ENCODE results near the gene ANKRD11.

Gene ANKRD11

GRCh38 chr16:89371386-89371785 lies 119.0 kb downstream of the ANKRD11 start:
- no peaks in the 10 kb centered on the region for H3K36me3 ChIP-seq (ENCODE audit: insufficient read depth)

GRCh38 chr16:89370601-89371000 lies 119.8 kb downstream of the ANKRD11 start:
- Histone ChIP-seq H3K36me3 (ENCODE audit: insufficient read depth) (no peaks in the 10 kb centered on the region), H3K4me3 (IDR thresholded peaks at IDR 0.05; ENCODE audit: insufficient read depth, low read depth, low read length) (no peak overlapping the region), H3K9ac (no peak overlapping the region), H3K27ac (no peak overlapping the region), H3K79me2 (ENCODE audit: insufficient read depth, low read depth) (peaks cover 100% of the 10 kb centered on the region), H3K27me3 (ENCODE audit: insufficient read depth, low read depth) (no peaks in the 10 kb centered on the region), H2AFZ (ENCODE audit: low read depth) (no peak overlapping the region), H4K20me1 (ENCODE audit: insufficient read depth) (peaks cover 86% of the 10 kb centered on the region), H3K4me2 (no peak overlapping the region), H3K4me1 (ENCODE audit: low read depth, poor library complexity, severe bottlenecking) (peaks cover 22% of the 10 kb centered on the region)
- TF ChIP-seq CTCF (conservative IDR thresholded peaks at IDR 0.05; ENCODE audit: low read depth, low read length) = no peak

More at GRCh38 chr16:89371386-89371785, 119.0 kb downstream of the ANKRD11 start:
- no peak for TF ChIP-seq CTCF (conservative IDR thresholded peaks at IDR 0.05; ENCODE audit: low read depth, low read length)
- no peak overlapping the region for H2AFZ ChIP-seq (ENCODE audit: low read depth)
- peaks cover 85% of the 10 kb centered on the region for H4K20me1 ChIP-seq (ENCODE audit: insufficient read depth)
- H3K79me2 ChIP-seq (ENCODE audit: insufficient read depth, low read depth) = peaks cover 100% of the 10 kb centered on the region
- H3K27me3 ChIP-seq (ENCODE audit: insufficient read depth, low read depth) = no peaks in the 10 kb centered on the region
- no peak overlapping the region for H3K9ac ChIP-seq
- no peak overlapping the region for H3K4me3 ChIP-seq (IDR thresholded peaks at IDR 0.05; ENCODE audit: insufficient read depth, low read depth, low read length)
- H3K4me1 ChIP-seq (ENCODE audit: low read depth, poor library complexity, severe bottlenecking) = peaks cover 14% of the 10 kb centered on the region
- H3K27ac ChIP-seq = no peak overlapping the region
- no peak overlapping the region for H3K4me2 ChIP-seq

GRCh38 chr16:89370081-89370511 lies 120.3 kb downstream of the ANKRD11 start:
- Histone ChIP-seq H3K4me1 (ENCODE audit: low read depth, poor library complexity, severe bottlenecking) (peaks cover 27% of the 10 kb centered on the region), H3K36me3 (ENCODE audit: insufficient read depth) (no peaks in the 10 kb centered on the region), H3K27ac (no peak overlapping the region), H3K4me2 (no peak overlapping the region), H3K27me3 (ENCODE audit: insufficient read depth, low read depth) (no peaks in the 10 kb centered on the region), H2AFZ (ENCODE audit: low read depth) (no peak overlapping the region), H4K20me1 (ENCODE audit: insufficient read depth) (peaks cover 88% of the 10 kb centered on the region), H3K4me3 (IDR thresholded peaks at IDR 0.05; ENCODE audit: insufficient read depth, low read depth, low read length) (no peak overlapping the region), H3K79me2 (ENCODE audit: insufficient read depth, low read depth) (peaks cover 100% of the 10 kb centered on the region), H3K9ac (no peak overlapping the region)
- TF ChIP-seq CTCF (conservative IDR thresholded peaks at IDR 0.05; ENCODE audit: low read depth, low read length) = no peak

- Histone ChIP-seq H4K20me1 (ENCODE audit: insufficient read depth) (peaks cover 88% of the 10 kb centered on the region), H3K9ac (no peak overlapping the region), H2AFZ (ENCODE audit: low read depth) (no peak overlapping the region), H3K27ac (no peak overlapping the region), H3K4me2 (no peak overlapping the region), H3K36me3 (ENCODE audit: insufficient read depth) (no peaks in the 10 kb centered on the region), H3K27me3 (ENCODE audit: insufficient read depth, low read depth) (no peaks in the 10 kb centered on the region), H3K79me2 (ENCODE audit: insufficient read depth, low read depth) (peaks cover 100% of the 10 kb centered on the region), H3K4me3 (IDR thresholded peaks at IDR 0.05; ENCODE audit: insufficient read depth, low read depth, low read length) (no peak overlapping the region), H3K4me1 (ENCODE audit: low read depth, poor library complexity, severe bottlenecking) (peaks cover 34% of the 10 kb centered on the region)
- TF ChIP-seq CTCF (conservative IDR thresholded peaks at IDR 0.05; ENCODE audit: low read depth, low read length) = no peak
These were observed 121.0 kb downstream of the ANKRD11 start for GRCh38 chr16:89369266-89369895.

All from KMS-11 (cell line).